Choroid plexus epithelial cell (primary cell): Measurements from ENCODE around the gene FOXB1.

ENCODE experiments used
- DNase-seq: peaks from one replicate; pipeline ENCODE4 v3.0.0-alpha.2; 2010; ENCODE audit warnings: low read depth
- H3K4me3 ChIP-seq: 2 replicates; pipeline ENCODE4 v1.5.1; 2011; ENCODE audit warnings: low read depth, mild to moderate bottlenecking, control low read depth, low read length, moderate library complexity
- CTCF ChIP-seq: conservative IDR thresholded peaks from 2 replicates; pipeline ENCODE4 v1.5.1; 2011; ENCODE audit warnings: low read depth, mild to moderate bottlenecking, control low read depth, inconsistent platforms, low read length, moderate library complexity

FOXB1 gene

GRCh38 chr15:60049948-60050347, 45.8 kb downstream of the FOXB1 start:
- no peak for DNase-seq
- H3K4me3 ChIP-seq, result no peak overlapping the region
- no peak for TF ChIP-seq CTCF

GRCh38 chr15:60052796-60053195, 48.7 kb downstream of the FOXB1 start:
- TF ChIP-seq CTCF, result no peak
- DNase-seq, result no peak

GRCh38 chr15:60054472-60054871, 50.4 kb downstream of the FOXB1 start:
- H3K4me3 ChIP-seq, result no peak overlapping the region
- no peak for DNase-seq
- no peak for TF ChIP-seq CTCF

More at GRCh38 chr15:60052796-60053195, 48.7 kb downstream of the FOXB1 start:
- no peak overlapping the region for H3K4me3 ChIP-seq
